Transverse colon (tissue), 4 donors: ENCODE data around the gene CBR1. TPM values are rescaled to one million over a fixed set of nuclear protein-coding genes. Genes with fewer than 3 reads are reported as not detected.

Experiments
- DNase-seq: peaks from one replicate; pipeline ENCODE4 v3.0.0-alpha.2; 2019
- H3K27ac ChIP-seq, 4 donors: fragments of 200-600 bp; sonication (generic); 2 replicates each; pipeline ENCODE4 v1.5.1; 2016 to 2018; ENCODE audit warnings: inconsistent platforms in 4 of 4
- H3K27me3 ChIP-seq: fragments of 200-600 bp; sonication (generic); 2 replicates; pipeline ENCODE4 v1.5.1; 2017; ENCODE audit warnings: inconsistent platforms
- H3K36me3 ChIP-seq, 4 donors: fragments of 200-600 bp; sonication (generic); 2 replicates each; pipeline ENCODE4 v1.5.1; 2017 to 2019; ENCODE audit warnings: inconsistent platforms in 4 of 4
- H3K4me1 ChIP-seq, 4 donors: fragments of 200-600 bp; sonication (generic); 2 replicates each; pipeline ENCODE4 v1.5.1; 2017 to 2020; ENCODE audit warnings: inconsistent platforms in 4 of 4
- H3K4me3 ChIP-seq, 4 donors: fragments of 200-600 bp; sonication (generic); 1 replicate in 1 of 4; 2 replicates in 3 of 4; pipeline versions ENCODE4 v1.5.1 to v1.6.1; 2017 to 2019; ENCODE audit warnings: inconsistent platforms in 4 of 4
- H3K9me3 ChIP-seq, 2 donors: fragments of 200-600 bp; sonication (generic); 2 replicates each; pipeline ENCODE4 v1.5.1; 2017 to 2019; ENCODE audit warnings: inconsistent platforms in 2 of 2
- EP300 ChIP-seq: sonication (generic); formaldehyde crosslinking; IDR thresholded peaks from one replicate; pipeline ENCODE4 v1.6.1; 2017; ENCODE audit warnings: antibody characterized with exemption, low read depth
- POLR2A ChIP-seq: fragments of 450-650 bp; IDR thresholded peaks from one replicate; pipeline ENCODE4 v1.6.1; 2016; ENCODE audit warnings: antibody characterized with exemption, mild to moderate bottlenecking, moderate library complexity
- POLR2AphosphoS5 ChIP-seq, 3 donors: sonication (generic); formaldehyde crosslinking; IDR thresholded peaks; one replicate each; pipeline ENCODE4 v1.6.1; 2016; ENCODE audit warnings: antibody characterized with exemption in 3 of 3
- WGBS, 2 donors: methylation state at CpG; one replicate each; pipeline ENCODE4 v1.1.5; 2018; ENCODE audit warnings: low coverage in 1 of 2; 5-methylcytosine and 5-hydroxymethylcytosine counted together
- in situ Hi-C, 4 donors: fragments of 200-750 bp; cut with MboI; loops; one replicate each; pipeline versions ENCODE4 v1.15.0 to v1.15.1; 2017; ENCODE audit warnings: low sequenced_read_pairs in 3 of 4, low pct_ligation_motif_present in 1 of 4, low pct_unique_long_range_greater_than_20kb in 1 of 4
- intact Hi-C: fragments of 100-400 bp; cut with DNase I; formaldehyde crosslinking; loops from one replicate; pipeline ENCODE4 v1.15.1; 2023; ENCODE audit warnings: low total_unique reads
- total RNA-seq, 4 donors: library from RNA; depleted of rRNA; stranded (reverse); fragments of >200 nt; gene quantifications; one replicate each; pipeline ENCODE4 v1.1.0, GENCODE V29; 2016
- TF ChIP-seq, protein P1 (sequence below), 5 experiments: fragments of 200-600 bp in 3 of 5; fragments of 450-650 bp in 2 of 5; sonication (generic) in 3 of 5; IDR thresholded peaks; 1 replicate in 2 of 5; 2 replicates in 3 of 5; pipeline ENCODE4 v1.5.1; 2016 to 2017; ENCODE audit warnings: antibody characterized with exemption in 5 of 5, inconsistent platforms in 3 of 5, mild to moderate bottlenecking in 2 of 5, moderate library complexity in 1 of 5

CBR1 gene
- total RNA-seq, 4 donors from 2014 or later = 277 to 625 (median 324) TPM

DNA sequence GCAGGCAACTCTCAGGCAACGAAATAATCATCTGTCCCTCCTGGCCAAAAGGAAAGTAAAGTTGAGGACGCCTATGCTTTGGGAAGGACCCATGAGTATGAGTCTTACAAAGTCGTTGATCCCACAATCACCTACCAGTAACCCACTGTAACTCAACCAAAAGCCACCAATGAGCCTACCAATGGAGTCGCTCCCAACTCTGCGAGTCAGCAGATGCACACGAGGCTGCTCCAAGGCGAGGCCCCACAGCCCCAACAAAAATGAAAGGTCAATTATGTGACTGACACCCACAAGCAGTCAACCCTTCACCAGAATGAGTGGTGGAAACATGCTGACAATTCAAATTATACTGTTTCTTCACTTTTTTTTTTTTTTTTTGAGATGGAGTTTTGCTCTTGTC lies 21.5 kb upstream of the CBR1 start:
- TF ChIP-seq, protein P1, sequence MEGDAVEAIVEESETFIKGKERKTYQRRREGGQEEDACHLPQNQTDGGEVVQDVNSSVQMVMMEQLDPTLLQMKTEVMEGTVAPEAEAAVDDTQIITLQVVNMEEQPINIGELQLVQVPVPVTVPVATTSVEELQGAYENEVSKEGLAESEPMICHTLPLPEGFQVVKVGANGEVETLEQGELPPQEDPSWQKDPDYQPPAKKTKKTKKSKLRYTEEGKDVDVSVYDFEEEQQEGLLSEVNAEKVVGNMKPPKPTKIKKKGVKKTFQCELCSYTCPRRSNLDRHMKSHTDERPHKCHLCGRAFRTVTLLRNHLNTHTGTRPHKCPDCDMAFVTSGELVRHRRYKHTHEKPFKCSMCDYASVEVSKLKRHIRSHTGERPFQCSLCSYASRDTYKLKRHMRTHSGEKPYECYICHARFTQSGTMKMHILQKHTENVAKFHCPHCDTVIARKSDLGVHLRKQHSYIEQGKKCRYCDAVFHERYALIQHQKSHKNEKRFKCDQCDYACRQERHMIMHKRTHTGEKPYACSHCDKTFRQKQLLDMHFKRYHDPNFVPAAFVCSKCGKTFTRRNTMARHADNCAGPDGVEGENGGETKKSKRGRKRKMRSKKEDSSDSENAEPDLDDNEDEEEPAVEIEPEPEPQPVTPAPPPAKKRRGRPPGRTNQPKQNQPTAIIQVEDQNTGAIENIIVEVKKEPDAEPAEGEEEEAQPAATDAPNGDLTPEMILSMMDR (IDR thresholded peaks at IDR 0.05) = no peak
- TF ChIP-seq POLR2AphosphoS5 (IDR thresholded peaks at IDR 0.05) (no peak), POLR2A (no peak), EP300 (no peak)
- no peak overlapping the region for H3K27ac ChIP-seq
- in situ Hi-C loops (loop anchor here in 1 of 4 donors (25.0 kb wide), 1 partner anchor 1336 kb away; no protein-coding TSS in a partner anchor), intact Hi-C loops (no loop called here)
- no peaks in the 10 kb centered on the region for H3K9me3 ChIP-seq
- DNase-seq = no peak
- H3K4me3 ChIP-seq = no peak overlapping the region
- H3K27me3 ChIP-seq = no peaks in the 10 kb centered on the region
- no peaks in the 10 kb centered on the region for H3K4me1 ChIP-seq
- peaks cover 0 to 51% (median 21%) of the 10 kb centered on the region in 4 donors for H3K36me3 ChIP-seq
- WGBS, 2 donors = 88 to 89% methylated on average over 3 to 7 of the region's 7 CpGs

DNA sequence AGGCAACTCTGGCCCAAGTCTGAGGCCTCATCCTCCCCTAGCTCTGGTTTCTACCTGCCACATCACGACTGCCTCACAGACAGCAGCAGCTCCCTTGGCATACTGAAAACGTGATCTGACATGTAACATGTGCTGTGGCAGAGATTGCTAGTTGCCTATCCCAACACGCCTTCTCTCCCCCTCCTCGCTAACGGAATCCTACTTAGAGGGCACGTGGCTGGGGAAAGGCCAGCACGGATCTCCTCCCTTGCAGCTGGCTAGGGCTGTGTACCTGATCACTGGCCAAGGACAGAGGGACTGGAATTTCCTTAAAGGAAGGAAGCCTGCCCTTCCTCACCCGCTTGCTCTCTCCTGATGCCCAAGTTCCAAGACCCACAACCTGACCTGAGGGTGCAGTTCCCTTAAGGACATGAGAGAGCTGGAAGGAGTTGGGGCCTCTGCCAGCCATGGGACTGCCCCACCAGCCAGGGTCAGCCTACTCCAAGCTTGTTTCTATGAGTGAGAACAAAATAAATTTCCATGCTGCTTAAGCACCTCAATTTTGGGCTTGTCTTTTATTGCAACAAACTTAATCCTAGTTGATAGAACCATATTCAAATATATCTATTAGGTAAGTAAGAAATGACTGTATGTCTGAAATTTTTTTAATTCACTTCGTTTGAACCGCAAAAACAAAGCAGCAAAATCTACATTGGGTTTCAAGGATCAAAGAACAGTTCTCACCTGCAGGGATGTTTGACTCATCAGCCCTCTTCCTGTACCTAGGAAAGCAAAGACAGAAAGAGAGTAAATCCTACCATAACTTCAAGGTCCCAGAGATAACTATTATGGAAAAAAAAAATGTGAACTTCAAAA lies 16.7 kb upstream of the CBR1 start:
- in situ Hi-C loops = no loop called here
- DNase-seq = no peak
- TF ChIP-seq POLR2AphosphoS5 (IDR thresholded peaks at IDR 0.05) (no peak), EP300 (no peak), POLR2A (no peak)
- TF ChIP-seq, protein P1 (IDR thresholded peaks at IDR 0.05) = no peak
- Histone ChIP-seq H3K27me3 (no peaks in the 10 kb centered on the region), H3K36me3 (peaks cover 0 to 49% (median 21%) of the 10 kb centered on the region in 4 donors), H3K4me3 (no peak overlapping the region), H3K27ac (no peak overlapping the region), H3K9me3 (no peaks in the 10 kb centered on the region), H3K4me1 (peaks cover 0 to under 1% (median 0%) of the 10 kb centered on the region in 4 donors)
- 92 to 100% methylated on average over 2 to 10 of the region's 10 CpGs for WGBS, 2 donors
- intact Hi-C loops = no loop called here

DNA sequence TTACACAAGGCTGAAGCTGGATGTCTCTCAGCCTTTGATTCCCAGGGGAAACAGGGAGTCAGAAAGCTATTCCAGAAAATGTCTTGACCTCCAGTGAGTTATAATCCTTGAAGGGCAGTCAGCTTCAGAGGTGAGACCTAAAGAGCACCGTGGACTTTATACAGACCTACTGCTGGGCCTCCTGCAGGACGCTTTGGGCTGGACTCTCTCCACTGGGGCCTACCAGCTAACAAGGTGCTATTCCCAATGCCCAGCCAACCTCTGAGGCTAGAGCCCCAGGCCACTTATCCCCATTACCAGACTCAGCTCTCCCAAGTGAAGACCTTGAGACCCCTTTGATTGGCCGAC lies 16.1 kb upstream of the CBR1 start:
- Histone ChIP-seq H3K4me1 (peaks cover 0 to 6% (median 0%) of the 10 kb centered on the region in 4 donors), H3K27me3 (no peaks in the 10 kb centered on the region), H3K9me3 (no peaks in the 10 kb centered on the region), H3K4me3 (no peak overlapping the region), H3K27ac (no peak overlapping the region), H3K36me3 (peaks cover 0 to 49% (median 21%) of the 10 kb centered on the region in 4 donors)
- TF ChIP-seq, protein P1 (IDR thresholded peaks at IDR 0.05) = no peak
- no peak for TF ChIP-seq EP300
- TF ChIP-seq POLR2A = no peak
- no peak for TF ChIP-seq POLR2AphosphoS5 (IDR thresholded peaks at IDR 0.05)
- no peak for DNase-seq
- WGBS, 2 donors = 83 to 89% methylated on average over 1 to 3 of the region's 3 CpGs
- in situ Hi-C loops = no loop called here
- intact Hi-C loops = no loop called here

DNA sequence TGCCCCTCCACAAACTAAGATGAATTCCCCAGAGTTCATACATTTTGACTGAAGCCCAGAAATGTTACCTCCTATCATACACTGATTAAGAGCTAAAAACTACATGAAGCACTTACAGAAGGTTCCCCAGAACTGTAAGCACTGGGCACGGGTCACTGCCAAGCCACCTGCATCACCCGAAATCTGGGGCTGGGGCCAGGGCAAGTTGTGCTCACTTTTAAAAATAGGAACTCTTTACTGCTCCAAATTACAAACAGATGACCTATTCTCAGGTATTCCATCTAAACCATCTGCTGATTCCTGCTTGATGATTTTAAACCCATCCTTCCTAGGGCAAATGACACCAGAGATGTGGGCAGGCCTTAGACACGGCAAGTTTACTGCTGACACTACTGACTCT lies 14.3 kb upstream of the CBR1 start:
- Histone ChIP-seq H3K36me3 (peaks cover 0 to 45% (median 21%) of the 10 kb centered on the region in 4 donors), H3K27me3 (no peaks in the 10 kb centered on the region), H3K27ac (no peak overlapping the region), H3K4me3 (no peak overlapping the region), H3K4me1 (peaks cover 7 to 16% (median 7%) of the 10 kb centered on the region in 4 donors), H3K9me3 (no peaks in the 10 kb centered on the region)
- in situ Hi-C loops = no loop called here
- no peak for TF ChIP-seq POLR2AphosphoS5 (IDR thresholded peaks at IDR 0.05)
- TF ChIP-seq POLR2A = no peak
- TF ChIP-seq, protein P1 (IDR thresholded peaks at IDR 0.05) = no peak
- no peak for TF ChIP-seq EP300
- intact Hi-C loops = no loop called here
- no peak for DNase-seq
- 98 to 100% methylated on average over 2 to 3 of the region's 3 CpGs for WGBS, 2 donors
